HepG2 (cell line): ENCODE measurements around the gene NDNF. TPM values are rescaled to one million over a fixed set of nuclear protein-coding genes. Genes with fewer than 3 reads are reported as not detected.

Experiments used
- ATAC-seq: fragments of 200-7000 bp; cut with Tn5 transposase; 3 replicates; pipeline ENCODE4 v1.9.1; 2020; ENCODE audit warnings: mild to moderate bottlenecking, moderate library complexity
- BruUV-seq: library from RNA; stranded (reverse); fragments of 400-500 nt; replicated peaks from 2 replicates; lab custom pipeline; 2021; lab: Mats Ljungman, UMichigan
- CTCF ChIA-PET: fragments of 300-600 bp; formaldehyde crosslinking; extraction: SDS; loops from one replicate; lab custom pipeline; 2021; ENCODE audit warnings: low total read pairs, inconsistent platforms, low intra/inter-chr PET ratio; lab: Yijun Ruan, JAX
- POLR2A ChIA-PET: fragments of 350-600 bp; sonication (Branson Sonifier 250); formaldehyde crosslinking; loops from one replicate; lab custom pipeline; 2020; ENCODE audit warnings: antibody characterized with exemption, inconsistent platforms; lab: Yijun Ruan, JAX
- DNase-seq: peaks from one replicate; pipeline ENCODE4 v3.0.0-alpha.2; 2015; ENCODE audit warnings: low spot score
- FAIRE-seq: peaks from 3 replicates; lab custom pipeline; 2011; peaks lifted over from hg19 to GRCh38; lab: Jason Lieb, UNC
- H2AFZ ChIP-seq: one replicate; pipeline ENCODE4 v1.6.1; 2011; ENCODE audit warnings: low read length, inconsistent platforms
- H3K27ac ChIP-seq: fragments of 300-600 bp; 3 replicates; pipeline ENCODE4 v1.8.0; 2011; ENCODE audit warnings: mixed run types, mild to moderate bottlenecking, mixed read lengths, low read length, inconsistent platforms; ENCODE audit not compliant: insufficient read depth; ENCODE audit errors: extremely low read length
- H3K27me3 ChIP-seq, 2 experiments: fragments of 200-600 bp in 1 of 2; 2 replicates in 1 of 2; 3 replicates in 1 of 2; pipeline versions ENCODE4 v1.6.0 to v1.8.0; 2011; ENCODE audit warnings: low read length in 2 of 2, mild to moderate bottlenecking in 2 of 2, moderate library complexity in 2 of 2, inconsistent platforms in 1 of 2; ENCODE audit not compliant: insufficient read depth in 2 of 2, control insufficient read depth in 1 of 2
- H3K36me3 ChIP-seq, 2 experiments: fragments of 200-600 bp in 1 of 2; replicated peaks in 1 of 2; 2 replicates in 1 of 2; 3 replicates in 1 of 2; pipeline versions ENCODE4 v1.5.1 to v1.8.0; 2011; ENCODE audit warnings: low read length in 2 of 2, inconsistent platforms in 1 of 2; ENCODE audit not compliant: insufficient read depth in 2 of 2, control insufficient read depth in 1 of 2
- H3K4me1 ChIP-seq: 2 replicates; pipeline ENCODE4 v1.5.1; 2012; ENCODE audit warnings: low read length, inconsistent platforms; ENCODE audit not compliant: insufficient read depth
- H3K4me2 ChIP-seq: 2 replicates; pipeline ENCODE4 v1.6.0; 2011; ENCODE audit warnings: low read depth, low read length, inconsistent platforms
- H3K4me3 ChIP-seq, 3 experiments: fragments of 200-600 bp in 1 of 3; sonication (generic), shearing (Covaris generic) in 1 of 3; replicated peaks in 1 of 3; 2 replicates each; pipeline ENCODE4 v1.5.1; 2011 to 2016; ENCODE audit warnings: low read length in 3 of 3, inconsistent platforms in 2 of 3, low read depth in 2 of 3, mild to moderate bottlenecking in 2 of 3, control low read depth in 1 of 3, mixed read lengths in 1 of 3; ENCODE audit not compliant: insufficient read depth in 1 of 3
- H3K79me2 ChIP-seq: one replicate; pipeline ENCODE4 v1.6.1; 2011; ENCODE audit warnings: low read length, inconsistent platforms; ENCODE audit not compliant: insufficient read depth
- H3K9ac ChIP-seq: 2 replicates; pipeline ENCODE4 v1.6.0; 2011; ENCODE audit warnings: mild to moderate bottlenecking, low read depth, low read length, inconsistent platforms; ENCODE audit not compliant: insufficient read depth
- H3K9me3 ChIP-seq: 2 replicates; pipeline ENCODE4 v1.5.1; 2012; ENCODE audit warnings: mild to moderate bottlenecking, low read length
- H4K20me1 ChIP-seq: 2 replicates; pipeline ENCODE4 v1.6.0; 2011; ENCODE audit warnings: inconsistent platforms, mild to moderate bottlenecking, low read length, moderate library complexity; ENCODE audit not compliant: insufficient read depth
- HOXA5 ChIP-seq: sonication (generic); formaldehyde crosslinking; IDR thresholded peaks from 2 replicates; pipeline ENCODE4 v1.4.0; 2020; ENCODE audit warnings: missing genetic modification reagents
- KLF16 ChIP-seq, 2 experiments: sonication (generic) in 1 of 2; formaldehyde crosslinking in 1 of 2; IDR thresholded peaks; 2 replicates each; pipeline versions ENCODE4 v1.6.1 to v1.8.0; 2016 to 2023; ENCODE audit warnings: missing genetic modification reagents in 2 of 2, missing compliant biosample characterization in 1 of 2
- NFYC ChIP-seq: IDR thresholded peaks from 2 replicates; pipeline ENCODE4 v1.6.1; 2016; ENCODE audit warnings: missing genetic modification reagents, missing compliant biosample characterization
- PHF21A ChIP-seq: sonication (generic); formaldehyde crosslinking; IDR thresholded peaks from 2 replicates; pipeline ENCODE4 v1.5.0; 2020; ENCODE audit warnings: mild to moderate bottlenecking, missing genetic modification reagents
- SRSF1 ChIP-seq: fragments of 200-400 bp; formaldehyde crosslinking; optimal IDR thresholded peaks from 2 replicates; pipeline ENCODE3; 2017; ENCODE audit warnings: mild to moderate bottlenecking, low read depth, low read length, moderate library complexity
- TCF7 ChIP-seq: sonication (generic); IDR thresholded peaks from 2 replicates; pipeline ENCODE4 v1.6.1; 2016; ENCODE audit warnings: antibody characterized with exemption, low read depth
- YEATS2 ChIP-seq: sonication (generic); formaldehyde crosslinking; IDR thresholded peaks from 2 replicates; pipeline ENCODE4 v1.4.0; 2020; ENCODE audit warnings: missing genetic modification reagents, borderline replicate concordance
- ZFP62 ChIP-seq: sonication (generic); formaldehyde crosslinking; IDR thresholded peaks from 2 replicates; pipeline ENCODE4 v1.4.0; 2020; ENCODE audit warnings: missing genetic modification reagents
- ZNF230 ChIP-seq: sonication (generic); formaldehyde crosslinking; IDR thresholded peaks from 2 replicates; pipeline ENCODE4 v1.4.0; 2020; ENCODE audit warnings: mild to moderate bottlenecking, missing genetic modification reagents
- ZNF337 ChIP-seq: sonication (generic); formaldehyde crosslinking; IDR thresholded peaks from 2 replicates; pipeline ENCODE4 v1.5.1; 2020; ENCODE audit warnings: missing genetic modification reagents, low read depth, mild to moderate bottlenecking, borderline replicate concordance
- ZNF710 ChIP-seq: sonication (generic); formaldehyde crosslinking; IDR thresholded peaks from 2 replicates; pipeline ENCODE4 v1.5.0; 2020; ENCODE audit warnings: mild to moderate bottlenecking, missing genetic modification reagents, borderline replicate concordance
- WGBS: methylation state at CpG from one replicate; pipeline ENCODE4 v1.1.6; 2017; ENCODE audit warnings: low lambda C conversion rate; 5-methylcytosine and 5-hydroxymethylcytosine counted together
- in situ Hi-C: cut with HindIII; loops from 2 replicates; pipeline ENCODE4 v1.10.0; 2017; ENCODE audit warnings: low pct_unique_long_range_greater_than_20kb; ENCODE audit not compliant: extremely low pct_ligation_motif_present
- intact Hi-C: fragments of 100-400 bp; cut with micrococcal nuclease; formaldehyde crosslinking; loops from one replicate; pipeline ENCODE4 v1.10.0; 2022; ENCODE audit not compliant: unreplicated experiment
- polyA plus RNA-seq, 8 experiments: library from polyadenylated mRNA; depleted of rRNA in 3 of 8; stranded (reverse) in 7 of 8; unstranded in 1 of 8; fragments of >200 nt; fragmentation: Illumina TruSeq in 4 of 8; extraction: Trizol in 4 of 8; gene quantifications; 2 replicates each; pipeline versions ENCODE4 v1.2.1 to v1.2.3, GENCODE V29; 2011 to 2016; ENCODE audit warnings: low read depth in 4 of 8, missing spikeins in 1 of 8, mixed read lengths in 1 of 8; ENCODE audit not compliant: insufficient read depth in 1 of 8
- total RNA-seq, 5 experiments: library from RNA; depleted of rRNA; stranded (reverse); fragments of >200 nt; fragmentation: Illumina TruSeq; extraction: Trizol; gene quantifications; 2 replicates each; pipeline ENCODE4 v1.2.3, GENCODE V29; 2016; ENCODE audit warnings: low read depth in 1 of 5

NDNF gene
- total and polyA plus RNA-seq, 2 of the 13 experiments (the other 11 are each of a cell fraction or from before 2014, with no cell fraction given): not detected

- TF ChIP-seq SRSF1 (no peak), KLF16 (CRISPR knock-in tag; IDR thresholded peaks at IDR 0.05) (no peak), ZFP62 (CRISPR knock-in tag) (no peak), YEATS2 (CRISPR knock-in tag) (no peak)
These were observed 685 bp upstream of the NDNF start (continued) for GRCh38 chr4:121073004-121073435.

DNA sequence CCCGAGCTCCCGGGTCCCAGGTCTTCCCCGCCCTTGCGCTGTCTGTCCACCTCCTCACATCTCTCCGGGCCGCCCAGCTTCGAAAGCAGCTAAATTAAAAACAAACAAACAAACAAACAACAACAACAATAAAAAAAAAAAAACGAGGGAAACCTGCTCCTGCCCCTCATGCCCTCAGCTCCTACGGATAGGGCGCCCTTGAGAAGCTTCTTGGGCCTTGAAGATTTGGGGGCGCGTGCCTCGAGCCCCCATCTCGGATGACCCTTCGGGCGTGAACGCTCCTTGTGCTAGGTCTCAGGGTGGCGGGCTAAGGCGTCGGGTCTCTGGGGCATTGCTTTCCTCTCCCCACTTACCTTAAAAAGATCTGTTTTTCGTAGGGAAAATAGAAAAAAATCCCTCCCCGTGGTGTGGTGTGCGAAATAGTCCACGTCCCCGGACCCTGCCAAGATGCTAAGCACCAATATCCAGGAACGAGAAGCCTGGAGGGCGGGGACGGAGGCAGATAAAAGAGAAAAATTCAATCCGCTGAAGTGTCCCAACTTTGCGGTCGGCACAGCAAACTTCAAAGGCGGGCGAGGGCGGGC is 603 bp downstream of the NDNF start:
- no peak overlapping the region for H3K9ac ChIP-seq

More for the DNA sequence above, 603 bp downstream of the NDNF start:
- intact Hi-C loops: no loop called here
- H4K20me1 ChIP-seq: no peaks in the 10 kb centered on the region
- H3K4me3 ChIP-seq: peak overlapping the region in 1 of 3 experiments; percentile 28; a peak in 1 of 6 replicates
- no peaks in the 10 kb centered on the region for H3K79me2 ChIP-seq
- H3K27me3 ChIP-seq: peaks cover 10 to 43% of the 10 kb centered on the region in 2 experiments
- no peak for FAIRE-seq
- ChIA-PET POLR2A (no interaction called here), CTCF (no interaction called here)
- no peak for ATAC-seq
- H3K36me3 ChIP-seq: no peaks in the 10 kb centered on the region
- in situ Hi-C loops: no loop called here
- H2AFZ ChIP-seq: no peak overlapping the region
- WGBS: 48% methylated on average over 34 of the region's 34 CpGs
- peak overlapping the region; percentile 53; the same call in 1 of the 2 replicates for H3K4me2 ChIP-seq
- no peak overlapping the region for H3K27ac ChIP-seq
- no TSS peak for BruUV-seq
- peak; percentile 1 for DNase-seq
- TF ChIP-seq ZNF230 (no peak), HOXA5 (CRISPR knock-in tag) (no peak), TCF7 (peak; percentile 17; the same call in 1 of the 2 replicates), ZNF337 (CRISPR knock-in tag) (no peak), ZNF710 (CRISPR knock-in tag) (no peak), NFYC (CRISPR knock-in tag) (no peak), PHF21A (CRISPR knock-in tag) (no peak)
- H3K9me3 ChIP-seq: no peaks in the 10 kb centered on the region
- H3K4me1 ChIP-seq: peaks cover 6% of the 10 kb centered on the region; the same call in 1 of the 2 replicates
